Astrocyte (in vitro differentiated cells and primary cell): ENCODE results near the gene AUTS2. TPM values are rescaled to one million over a fixed set of nuclear protein-coding genes. Genes with fewer than 3 reads are reported as not detected.

Source experiments
- DNase-seq: peaks from one replicate; pipeline ENCODE4 v3.0.0-alpha.2; 2010; ENCODE audit warnings: low read depth
- FAIRE-seq: peaks from 2 replicates; lab custom pipeline; 2011; peaks lifted over from hg19 to GRCh38; lab: Jason Lieb, UNC
- H2AFZ ChIP-seq: 2 replicates; pipeline ENCODE4 v1.6.0; 2012; ENCODE audit warnings: low read depth, low read length, inconsistent platforms
- H3K27ac ChIP-seq: 2 replicates; pipeline ENCODE4 v1.5.1; 2011; ENCODE audit warnings: low read depth, low read length, inconsistent platforms
- H3K27me3 ChIP-seq: 2 replicates; pipeline ENCODE4 v1.6.0; 2011; ENCODE audit warnings: low read length, inconsistent platforms; ENCODE audit not compliant: insufficient read depth
- H3K36me3 ChIP-seq: 2 replicates; pipeline ENCODE4 v1.5.1; 2011; ENCODE audit warnings: low read length, inconsistent platforms; ENCODE audit not compliant: insufficient read depth
- H3K4me1 ChIP-seq: 2 replicates; pipeline ENCODE4 v1.5.1; 2011; ENCODE audit warnings: low read length, inconsistent platforms; ENCODE audit not compliant: insufficient read depth
- H3K4me2 ChIP-seq: 2 replicates; pipeline ENCODE4 v1.6.0; 2012; ENCODE audit warnings: low read length, inconsistent platforms
- H3K4me3 ChIP-seq: 2 replicates; pipeline ENCODE4 v1.5.1; 2011; ENCODE audit warnings: low read depth, mild to moderate bottlenecking, low read length, inconsistent platforms; ENCODE audit not compliant: insufficient read depth
- H3K79me2 ChIP-seq: 2 replicates; pipeline ENCODE4 v1.6.0; 2012; ENCODE audit warnings: mild to moderate bottlenecking, low read length, inconsistent platforms; ENCODE audit not compliant: insufficient read depth
- H3K9ac ChIP-seq: 2 replicates; pipeline ENCODE4 v1.6.0; 2012; ENCODE audit warnings: mild to moderate bottlenecking, low read length, inconsistent platforms
- H3K9me3 ChIP-seq: 2 replicates; pipeline ENCODE4 v1.5.1; 2012; ENCODE audit warnings: low read depth, mild to moderate bottlenecking, low read length, inconsistent platforms; ENCODE audit not compliant: insufficient read depth
- H4K20me1 ChIP-seq: 2 replicates; pipeline ENCODE4 v1.6.0; 2012; ENCODE audit warnings: low read length, inconsistent platforms; ENCODE audit not compliant: insufficient read depth
- H3K27ac Mint-ChIP-seq: one replicate; pipeline ENCODE4 v1.8.0; 2021; ENCODE audit warnings: mild to moderate bottlenecking, mixed read lengths; ENCODE audit not compliant: unreplicated experiment
- H3K27me3 Mint-ChIP-seq: one replicate; pipeline ENCODE4 v1.8.0; 2021; ENCODE audit warnings: low read depth, mixed read lengths; ENCODE audit not compliant: unreplicated experiment
- H3K36me3 Mint-ChIP-seq: one replicate; pipeline ENCODE4 v1.8.0; 2021; ENCODE audit warnings: low read depth, mixed read lengths; ENCODE audit not compliant: unreplicated experiment
- H3K4me1 Mint-ChIP-seq: one replicate; pipeline ENCODE4 v1.8.0; 2021; ENCODE audit warnings: low read depth, mixed read lengths; ENCODE audit not compliant: unreplicated experiment
- H3K4me3 Mint-ChIP-seq: one replicate; pipeline ENCODE4 v1.8.0; 2021; ENCODE audit warnings: mild to moderate bottlenecking, moderate library complexity, mixed read lengths; ENCODE audit not compliant: unreplicated experiment
- H3K9me3 Mint-ChIP-seq: one replicate; pipeline ENCODE4 v1.8.0; 2021; ENCODE audit warnings: mild to moderate bottlenecking, mixed read lengths; ENCODE audit not compliant: unreplicated experiment
- EZH2 ChIP-seq: IDR thresholded peaks from 2 replicates; pipeline ENCODE4 v1.6.1; 2012; ENCODE audit warnings: mild to moderate bottlenecking, low read length, inconsistent platforms; ENCODE audit not compliant: insufficient read depth
- total RNA-seq: library from RNA; stranded (reverse); gene quantifications from 2 replicates; pipeline ENCODE4 v1.2.1, GENCODE V29; 2021
- TF ChIP-seq, protein P1 (sequence below): IDR thresholded peaks from 2 replicates; pipeline ENCODE4 v1.5.1; 2011; ENCODE audit warnings: low read depth, mild to moderate bottlenecking, inconsistent platforms, low read length, moderate library complexity; ENCODE audit not compliant: insufficient read depth

Gene AUTS2
- total RNA-seq, 1 donor from 2014 or later: 73.2 TPM

DNA sequence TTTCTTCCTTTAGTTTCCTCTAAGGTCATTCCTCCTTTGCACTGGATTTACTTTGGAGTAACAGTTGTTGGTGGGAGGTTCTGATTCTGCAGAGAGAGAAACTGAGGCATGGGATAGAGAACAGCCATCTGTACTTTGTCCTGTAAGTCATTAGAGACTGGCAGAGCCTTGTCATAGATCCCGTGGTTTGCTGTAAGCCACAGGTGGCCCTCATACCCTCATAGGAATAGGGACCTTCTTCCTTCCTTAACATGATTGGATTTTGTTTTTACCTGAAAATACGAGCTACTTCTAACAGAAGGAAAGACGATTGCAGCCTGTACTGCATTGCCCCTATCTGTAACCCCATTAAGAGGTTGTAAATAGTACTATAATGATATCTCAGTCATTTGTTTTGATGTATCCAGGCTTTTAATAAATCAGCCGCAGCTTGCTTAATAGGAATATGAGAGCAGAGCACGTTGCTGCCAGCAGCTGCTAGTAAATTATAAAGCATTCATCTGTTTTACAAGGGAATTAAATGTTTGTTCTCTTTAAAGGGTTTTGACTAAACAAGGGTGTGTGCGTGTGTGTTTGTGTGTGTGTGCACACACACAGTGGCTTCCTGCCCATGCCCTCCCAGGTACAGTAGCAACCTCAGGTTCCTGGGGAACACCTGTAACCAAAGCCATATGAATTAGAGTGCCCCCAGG, 249.8 kb downstream of the AUTS2 start:
- no peak for TF ChIP-seq EZH2
- TF ChIP-seq, protein P1, sequence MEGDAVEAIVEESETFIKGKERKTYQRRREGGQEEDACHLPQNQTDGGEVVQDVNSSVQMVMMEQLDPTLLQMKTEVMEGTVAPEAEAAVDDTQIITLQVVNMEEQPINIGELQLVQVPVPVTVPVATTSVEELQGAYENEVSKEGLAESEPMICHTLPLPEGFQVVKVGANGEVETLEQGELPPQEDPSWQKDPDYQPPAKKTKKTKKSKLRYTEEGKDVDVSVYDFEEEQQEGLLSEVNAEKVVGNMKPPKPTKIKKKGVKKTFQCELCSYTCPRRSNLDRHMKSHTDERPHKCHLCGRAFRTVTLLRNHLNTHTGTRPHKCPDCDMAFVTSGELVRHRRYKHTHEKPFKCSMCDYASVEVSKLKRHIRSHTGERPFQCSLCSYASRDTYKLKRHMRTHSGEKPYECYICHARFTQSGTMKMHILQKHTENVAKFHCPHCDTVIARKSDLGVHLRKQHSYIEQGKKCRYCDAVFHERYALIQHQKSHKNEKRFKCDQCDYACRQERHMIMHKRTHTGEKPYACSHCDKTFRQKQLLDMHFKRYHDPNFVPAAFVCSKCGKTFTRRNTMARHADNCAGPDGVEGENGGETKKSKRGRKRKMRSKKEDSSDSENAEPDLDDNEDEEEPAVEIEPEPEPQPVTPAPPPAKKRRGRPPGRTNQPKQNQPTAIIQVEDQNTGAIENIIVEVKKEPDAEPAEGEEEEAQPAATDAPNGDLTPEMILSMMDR: no peak
- peaks cover 2% of the 10 kb centered on the region for H3K4me1 Mint-ChIP-seq
- no peak for FAIRE-seq
- no peak overlapping the region for H3K4me3 Mint-ChIP-seq
- Histone ChIP-seq H2AFZ (no peak overlapping the region), H4K20me1 (peaks cover 38% of the 10 kb centered on the region), H3K4me3 (no peak overlapping the region), H3K36me3 (no peaks in the 10 kb centered on the region), H3K9me3 (no peaks in the 10 kb centered on the region), H3K27ac (no peak overlapping the region), H3K9ac (no peak overlapping the region), H3K4me2 (no peak overlapping the region), H3K27me3 (no peaks in the 10 kb centered on the region), H3K79me2 (no peaks in the 10 kb centered on the region), H3K4me1 (no peaks in the 10 kb centered on the region)
- no peaks in the 10 kb centered on the region for H3K9me3 Mint-ChIP-seq
- H3K27me3 Mint-ChIP-seq: no peaks in the 10 kb centered on the region
- H3K27ac Mint-ChIP-seq: no peak overlapping the region
- H3K36me3 Mint-ChIP-seq: no peaks in the 10 kb centered on the region
- DNase-seq: no peak

DNA sequence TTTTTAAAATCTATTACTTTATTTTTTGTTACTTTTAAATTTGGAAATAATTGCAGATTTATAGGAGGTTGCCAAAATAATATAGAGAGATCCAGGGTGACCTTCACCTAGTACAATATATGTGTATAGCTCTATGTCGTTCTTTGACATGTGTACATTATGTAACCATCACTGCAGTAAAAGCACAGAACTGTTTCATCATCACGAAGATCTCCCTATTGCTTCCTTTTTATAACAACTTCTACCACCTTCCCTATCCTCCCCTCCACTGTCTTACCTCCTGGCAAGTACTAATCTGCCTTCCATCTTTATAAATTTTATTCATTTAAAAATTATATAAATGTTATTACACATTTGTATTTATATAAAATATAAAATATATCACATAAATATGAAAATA, 251.0 kb downstream of the AUTS2 start:
- Histone ChIP-seq H3K9ac (no peak overlapping the region), H4K20me1 (peaks cover 32% of the 10 kb centered on the region), H3K27me3 (no peaks in the 10 kb centered on the region), H3K79me2 (no peaks in the 10 kb centered on the region), H3K9me3 (no peaks in the 10 kb centered on the region), H3K4me3 (no peak overlapping the region), H3K36me3 (no peaks in the 10 kb centered on the region), H3K4me2 (no peak overlapping the region), H3K27ac (no peak overlapping the region), H2AFZ (no peak overlapping the region), H3K4me1 (no peaks in the 10 kb centered on the region)
- no peak overlapping the region for H3K4me3 Mint-ChIP-seq
- no peaks in the 10 kb centered on the region for H3K36me3 Mint-ChIP-seq
- H3K9me3 Mint-ChIP-seq: no peaks in the 10 kb centered on the region
- FAIRE-seq: no peak
- H3K4me1 Mint-ChIP-seq: no peaks in the 10 kb centered on the region
- no peak overlapping the region for H3K27ac Mint-ChIP-seq
- H3K27me3 Mint-ChIP-seq: no peaks in the 10 kb centered on the region
- DNase-seq: no peak
- TF ChIP-seq, protein P1: no peak
- TF ChIP-seq EZH2: no peak

DNA sequence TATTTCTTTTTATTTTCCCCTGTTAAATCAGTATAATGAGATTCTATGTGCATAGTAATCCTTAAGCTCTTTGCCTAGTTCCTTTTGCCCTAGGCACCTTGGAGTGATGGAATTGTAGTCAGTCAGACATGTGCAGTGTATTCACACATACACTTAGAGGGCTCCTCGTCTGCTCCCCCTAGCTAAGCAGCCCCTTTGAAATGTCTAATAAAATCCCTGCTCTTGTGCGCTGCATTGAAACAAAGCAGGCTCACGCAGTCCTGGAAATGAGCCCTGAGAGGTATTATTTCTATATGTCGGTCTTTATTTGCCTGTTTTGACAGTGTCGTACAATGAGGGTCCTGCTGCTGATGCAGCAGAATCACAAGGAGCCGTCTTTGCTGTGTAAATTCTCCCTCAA, 258.7 kb downstream of the AUTS2 start:
- Histone ChIP-seq H3K4me3 (no peak overlapping the region), H3K4me2 (no peak overlapping the region), H3K27me3 (no peaks in the 10 kb centered on the region), H3K79me2 (no peaks in the 10 kb centered on the region), H3K27ac (no peak overlapping the region), H3K36me3 (no peaks in the 10 kb centered on the region), H3K9me3 (no peaks in the 10 kb centered on the region), H3K9ac (no peak overlapping the region), H4K20me1 (peaks cover 20% of the 10 kb centered on the region), H2AFZ (no peak overlapping the region), H3K4me1 (no peaks in the 10 kb centered on the region)
- Mint-ChIP-seq H3K27ac (no peak overlapping the region), H3K4me3 (no peak overlapping the region), H3K4me1 (peaks cover 6% of the 10 kb centered on the region), H3K36me3 (no peaks in the 10 kb centered on the region), H3K27me3 (no peaks in the 10 kb centered on the region), H3K9me3 (no peaks in the 10 kb centered on the region)
- TF ChIP-seq, protein P1: no peak
- TF ChIP-seq EZH2: no peak
- DNase-seq: no peak
- no peak for FAIRE-seq
